ENCODE results near the gene MAN1A1.

DNA sequence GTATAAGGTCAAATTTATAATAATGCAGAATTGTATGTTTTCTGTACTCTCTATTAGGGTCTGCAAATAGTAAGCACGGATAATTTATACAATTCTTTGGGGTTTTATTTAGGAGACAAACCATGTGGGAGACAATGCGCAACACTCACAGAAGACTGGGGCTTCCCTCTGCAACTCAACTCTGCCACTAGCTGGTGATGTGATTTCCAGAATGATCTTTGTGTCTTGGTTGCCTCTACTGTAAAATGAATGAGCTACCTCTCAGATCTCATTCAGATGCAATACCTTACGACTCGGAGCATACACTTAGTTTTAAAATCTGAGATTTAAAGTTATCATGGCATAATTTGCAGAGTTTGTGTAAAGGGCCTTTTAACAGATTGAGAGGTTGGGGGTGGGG lies 6.4 kb downstream of the MAN1A1 start:
- no peak for TF ChIP-seq POLR2A (IDR thresholded peaks at IDR 0.05)
- TF ChIP-seq CTCF (IDR thresholded peaks at IDR 0.05) = no peak

All from thyroid gland (tissue), 4 donors.